ENCODE results near the gene NCKAP5. TPM values are rescaled to one million over a fixed set of nuclear protein-coding genes. Genes with fewer than 3 reads are reported as not detected.

Gene NCKAP5
- total and polyA plus RNA-seq, 10 donors: 0.39 to 6.0 (median 3.3) TPM

DNA sequence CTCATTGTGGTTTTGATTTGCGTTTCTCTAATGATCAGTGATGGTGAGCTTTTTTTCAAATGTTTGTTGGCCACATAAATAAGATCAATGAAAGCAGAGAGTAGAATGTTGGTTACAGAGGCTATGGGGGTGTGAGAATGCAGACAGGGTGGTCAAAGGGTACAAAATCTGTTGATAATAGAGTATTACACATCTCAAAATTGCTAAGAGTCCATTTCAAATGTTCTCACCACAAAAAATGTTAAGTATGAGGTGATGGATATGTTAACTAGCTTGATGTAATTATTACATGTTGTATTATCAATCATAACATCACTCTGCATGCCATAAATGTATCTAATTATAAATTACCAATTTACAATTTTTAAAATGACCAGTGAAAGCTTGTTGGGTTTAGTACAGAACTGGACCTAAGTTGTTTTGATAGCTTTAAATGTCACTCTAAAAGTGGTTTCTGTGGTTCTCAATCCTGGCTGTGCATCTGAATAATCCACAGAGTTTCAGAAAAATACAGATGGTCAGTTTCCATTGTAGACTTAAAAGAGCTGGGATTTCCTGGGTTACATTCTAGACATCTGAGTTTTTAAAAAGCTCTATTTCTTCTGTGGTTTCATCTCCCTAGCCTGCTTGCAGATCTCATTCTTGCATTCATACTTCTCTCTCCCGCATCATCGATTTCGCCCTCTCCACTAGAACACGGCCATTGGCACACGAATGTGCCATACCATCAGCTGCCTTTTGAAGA is 612.2 kb downstream of the NCKAP5 start:
- H3K36me3 ChIP-seq: no peaks in the 10 kb centered on the region
- no peaks in the 10 kb centered on the region for H3K9me3 ChIP-seq
- no peaks in the 10 kb centered on the region for H3K27me3 ChIP-seq (replicated peaks in 1 of 7)
- H3K4me1 ChIP-seq: no peaks in the 10 kb centered on the region
- TF ChIP-seq POLR2AphosphoS5 (IDR thresholded peaks at IDR 0.05): no peak
- no peak for TF ChIP-seq POLR2A (IDR thresholded peaks at IDR 0.05)
- TF ChIP-seq CTCF (IDR thresholded peaks at IDR 0.05 in 8 of 11, conservative IDR thresholded peaks at IDR 0.05 in 3 of 11): no peak
- WGBS, 5 donors: 84 to 97% (median 90%) methylated on average over 6 of the region's 6 CpGs
- H3K4me3 ChIP-seq: no peak overlapping the region
- H3K27ac ChIP-seq: no peak overlapping the region
- DNase-seq: no peak
- intact Hi-C loops (cut with DNase I; ENCODE audit: low total_unique reads): no loop called here

DNA sequence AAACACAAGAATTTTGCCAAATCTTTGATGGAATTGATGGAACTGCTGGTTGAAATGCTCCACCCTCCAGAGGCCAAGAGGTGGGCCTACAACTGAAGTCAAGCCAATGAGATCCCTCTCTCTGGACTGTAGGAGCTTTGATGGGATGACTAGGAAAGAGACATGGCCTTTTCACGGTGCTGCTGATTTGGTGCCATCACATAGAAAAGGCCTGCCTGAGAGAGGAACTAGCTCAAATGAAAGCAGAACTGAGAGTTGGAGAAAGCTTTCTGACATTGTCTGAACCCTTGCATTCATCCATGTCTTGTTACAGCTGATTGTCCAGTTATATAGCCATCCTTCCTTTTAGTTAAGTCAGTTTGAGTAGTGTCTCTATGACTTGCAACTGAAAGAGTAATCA is 614.5 kb downstream of the NCKAP5 start:
- TF ChIP-seq POLR2AphosphoS5 (IDR thresholded peaks at IDR 0.05): no peak
- H3K4me1 ChIP-seq: no peaks in the 10 kb centered on the region
- no peak overlapping the region for H3K4me3 ChIP-seq
- no peaks in the 10 kb centered on the region for H3K36me3 ChIP-seq
- WGBS, 5 donors: 25 to 89% (median 72%) methylated on average over 1 of the region's 1 CpG
- intact Hi-C loops (cut with DNase I; ENCODE audit: low total_unique reads): no loop called here
- no peaks in the 10 kb centered on the region for H3K27me3 ChIP-seq (replicated peaks in 1 of 7)
- no peaks in the 10 kb centered on the region for H3K9me3 ChIP-seq
- no peak for DNase-seq
- no peak overlapping the region for H3K27ac ChIP-seq

DNA sequence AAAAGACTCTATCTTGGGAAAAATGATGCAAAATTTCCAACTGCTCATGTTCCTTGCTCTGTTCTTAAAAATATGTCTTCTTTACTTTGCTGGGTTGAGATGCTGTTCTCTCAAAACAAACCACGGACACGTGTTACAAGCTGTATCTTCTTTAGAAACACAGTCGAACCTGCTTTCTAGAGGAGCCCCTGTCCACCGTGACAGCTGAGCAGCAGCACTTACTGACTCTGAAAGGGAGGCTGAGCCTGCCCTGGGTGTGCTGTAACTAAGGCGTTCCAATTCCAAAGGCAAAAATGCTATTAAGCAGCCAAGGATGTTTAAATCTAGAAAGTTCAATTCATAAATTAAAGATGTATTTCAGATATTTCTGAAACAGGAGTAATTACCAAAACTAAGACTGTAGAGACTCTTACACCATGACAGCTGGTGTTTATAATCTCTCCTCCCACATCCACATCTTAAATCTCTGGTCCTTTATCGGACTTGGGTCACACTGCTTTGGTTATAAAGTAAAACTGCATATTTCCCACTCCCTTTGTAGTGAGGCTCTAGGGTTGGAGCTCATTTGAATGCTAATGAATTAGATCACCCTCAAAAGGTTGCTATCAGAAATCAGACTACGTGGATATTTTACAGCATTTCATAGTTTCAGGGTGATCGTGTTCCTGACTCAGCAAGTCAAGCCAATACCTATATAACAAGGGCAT is 617.1 kb downstream of the NCKAP5 start:
- no peak overlapping the region for H3K4me3 ChIP-seq
- H3K9me3 ChIP-seq: no peaks in the 10 kb centered on the region
- no peak for DNase-seq
- H3K4me1 ChIP-seq: no peaks in the 10 kb centered on the region
- WGBS, 5 donors: 59 to 67% (median 65%) methylated on average over 8 of the region's 8 CpGs
- H3K27me3 ChIP-seq (replicated peaks in 1 of 7): no peaks in the 10 kb centered on the region
- intact Hi-C loops (cut with DNase I; ENCODE audit: low total_unique reads): no loop called here
- TF ChIP-seq CTCF (IDR thresholded peaks at IDR 0.05 in 8 of 11, conservative IDR thresholded peaks at IDR 0.05 in 3 of 11): no peak
- no peak for TF ChIP-seq POLR2A (IDR thresholded peaks at IDR 0.05)
- TF ChIP-seq POLR2AphosphoS5 (IDR thresholded peaks at IDR 0.05): no peak
- no peak overlapping the region for H3K27ac ChIP-seq
- H3K36me3 ChIP-seq: no peaks in the 10 kb centered on the region

- TF ChIP-seq CTCF (IDR thresholded peaks at IDR 0.05 in 8 of 11, conservative IDR thresholded peaks at IDR 0.05 in 3 of 11) (no peak), POLR2A (IDR thresholded peaks at IDR 0.05) (no peak), POLR2AphosphoS5 (IDR thresholded peaks at IDR 0.05) (no peak)
- no peaks in the 10 kb centered on the region for H3K9me3 ChIP-seq
- 68 to 85% (median 72%) methylated on average over 3 of the region's 3 CpGs for WGBS, 5 donors
- no peak overlapping the region for H3K4me3 ChIP-seq
- H3K4me1 ChIP-seq: no peaks in the 10 kb centered on the region
- no peaks in the 10 kb centered on the region for H3K27me3 ChIP-seq (replicated peaks in 1 of 7)
- no peak overlapping the region for H3K27ac ChIP-seq
- DNase-seq: no peak
- H3K36me3 ChIP-seq: no peaks in the 10 kb centered on the region
- intact Hi-C loops (cut with DNase I; ENCODE audit: low total_unique reads): no loop called here
These were observed 619.2 kb downstream of the NCKAP5 start for GRCh38 chr2:132949108-132949507.

Data from spleen (tissue), 11 donors.